Measurements from ENCODE around the gene GPR135. TPM values are rescaled to one million over a fixed set of nuclear protein-coding genes. Genes with fewer than 3 reads are reported as not detected.

The GPR135 gene
- total and polyA plus RNA-seq, 4 donors: 0.69 to 5.9 (median 2.8) TPM

DNA sequence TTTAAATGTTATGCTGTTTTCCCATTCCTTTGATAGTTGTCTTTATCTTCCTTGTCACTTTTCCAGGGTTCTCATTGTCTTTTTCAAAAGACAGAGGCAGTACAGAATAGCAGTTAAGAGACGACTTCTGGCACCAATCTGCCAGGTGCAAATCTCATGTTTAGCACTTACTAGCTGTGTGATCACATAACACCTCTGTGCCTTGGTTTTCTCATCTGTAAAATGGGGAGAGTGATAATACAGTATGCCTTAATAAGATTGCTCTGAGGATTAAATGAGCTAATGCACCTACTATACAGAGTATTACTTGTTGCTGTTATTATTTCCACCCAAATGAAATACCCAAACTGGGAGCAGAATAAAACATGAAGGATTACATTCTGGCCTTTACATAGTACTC, 4.8 kb downstream of the GPR135 start:
- Histone ChIP-seq H3K36me3 (ENCODE audit: control insufficient read depth in 4 of 4, insufficient read depth in 4 of 4, low read length in 4 of 4) (peaks cover 0 to 18% (median 8%) of the 10 kb centered on the region in 4 donors), H3K9ac (ENCODE audit: insufficient read depth in 1 of 2, low read length in 2 of 2) (no peak overlapping the region), H3K4me3 (no peak overlapping the region), H3K27ac (ENCODE audit: low read depth in 1 of 2, low read length in 1 of 2) (no peak overlapping the region), H3K4me1 (ENCODE audit: control insufficient read depth in 5 of 5, insufficient read depth in 5 of 5, low read length in 5 of 5) (peaks cover 0 to 8% (median 0%) of the 10 kb centered on the region in 5 donors), H3K27me3 (ENCODE audit: control insufficient read depth in 3 of 3, insufficient read depth in 3 of 3, low read length in 2 of 3) (peaks cover 0 to 3% (median 0%) of the 10 kb centered on the region in 3 donors), H3K9me3 (ENCODE audit: control insufficient read depth in 4 of 4, insufficient read depth in 3 of 4, low read length in 3 of 4) (no peaks in the 10 kb centered on the region)
- TF ChIP-seq, protein P1, sequence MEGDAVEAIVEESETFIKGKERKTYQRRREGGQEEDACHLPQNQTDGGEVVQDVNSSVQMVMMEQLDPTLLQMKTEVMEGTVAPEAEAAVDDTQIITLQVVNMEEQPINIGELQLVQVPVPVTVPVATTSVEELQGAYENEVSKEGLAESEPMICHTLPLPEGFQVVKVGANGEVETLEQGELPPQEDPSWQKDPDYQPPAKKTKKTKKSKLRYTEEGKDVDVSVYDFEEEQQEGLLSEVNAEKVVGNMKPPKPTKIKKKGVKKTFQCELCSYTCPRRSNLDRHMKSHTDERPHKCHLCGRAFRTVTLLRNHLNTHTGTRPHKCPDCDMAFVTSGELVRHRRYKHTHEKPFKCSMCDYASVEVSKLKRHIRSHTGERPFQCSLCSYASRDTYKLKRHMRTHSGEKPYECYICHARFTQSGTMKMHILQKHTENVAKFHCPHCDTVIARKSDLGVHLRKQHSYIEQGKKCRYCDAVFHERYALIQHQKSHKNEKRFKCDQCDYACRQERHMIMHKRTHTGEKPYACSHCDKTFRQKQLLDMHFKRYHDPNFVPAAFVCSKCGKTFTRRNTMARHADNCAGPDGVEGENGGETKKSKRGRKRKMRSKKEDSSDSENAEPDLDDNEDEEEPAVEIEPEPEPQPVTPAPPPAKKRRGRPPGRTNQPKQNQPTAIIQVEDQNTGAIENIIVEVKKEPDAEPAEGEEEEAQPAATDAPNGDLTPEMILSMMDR (IDR thresholded peaks at IDR 0.05; ENCODE audit: control extremely low read depth, extremely low read depth): no peak
- ATAC-seq (ENCODE audit: insufficient read depth, low FRiP score): no peak
- DNase-seq: no peak
- 92% methylated on average over 1 of the region's 1 CpG for WGBS, 2 donors

GRCh38 chr14:59458486-59458885, 6.7 kb downstream of the GPR135 start:
- Histone ChIP-seq H3K27me3 (ENCODE audit: control insufficient read depth in 3 of 3, insufficient read depth in 3 of 3, low read length in 2 of 3) (peaks cover 0 to 3% (median 0%) of the 10 kb centered on the region in 3 donors), H3K9me3 (ENCODE audit: control insufficient read depth in 4 of 4, insufficient read depth in 3 of 4, low read length in 3 of 4) (no peaks in the 10 kb centered on the region), H3K9ac (ENCODE audit: insufficient read depth in 1 of 2, low read length in 2 of 2) (no peak overlapping the region), H3K4me3 (no peak overlapping the region), H3K27ac (ENCODE audit: low read depth in 1 of 2, low read length in 1 of 2) (no peak overlapping the region), H3K36me3 (ENCODE audit: control insufficient read depth in 4 of 4, insufficient read depth in 4 of 4, low read length in 4 of 4) (peaks cover 0 to 18% (median 8%) of the 10 kb centered on the region in 4 donors), H3K4me1 (ENCODE audit: control insufficient read depth in 5 of 5, insufficient read depth in 5 of 5, low read length in 5 of 5) (peaks cover 0 to under 1% (median 0%) of the 10 kb centered on the region in 5 donors)
- TF ChIP-seq, protein P1 (IDR thresholded peaks at IDR 0.05; ENCODE audit: control extremely low read depth, extremely low read depth): no peak
- DNase-seq: no peak
- no peak for ATAC-seq (ENCODE audit: insufficient read depth, low FRiP score)
- WGBS, 2 donors: 93% methylated on average over 2 of the region's 2 CpGs

DNA sequence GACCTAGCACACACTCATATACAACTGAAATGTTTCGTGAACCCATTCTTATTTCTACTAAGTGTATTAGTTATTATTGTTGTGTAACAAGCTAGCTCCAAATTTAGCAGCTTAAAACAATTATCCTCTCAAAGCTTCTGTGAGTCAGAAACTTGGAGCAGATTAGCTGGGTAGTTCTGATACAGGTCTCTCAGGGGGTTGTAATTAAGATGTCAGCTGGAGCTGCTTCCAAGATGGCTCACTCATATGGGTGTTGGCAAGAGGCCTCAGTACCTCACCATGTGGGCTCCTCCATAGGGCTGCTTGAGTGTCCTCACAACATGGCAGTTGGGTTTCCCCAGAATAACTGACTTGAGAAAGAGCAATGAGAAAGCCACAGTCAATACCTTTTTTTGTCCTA, 9.8 kb downstream of the GPR135 start:
- Histone ChIP-seq H3K27ac (ENCODE audit: low read depth in 1 of 2, low read length in 1 of 2) (peak overlapping the region in 1 of 2 donors; percentile 7), H3K4me1 (ENCODE audit: control insufficient read depth in 5 of 5, insufficient read depth in 5 of 5, low read length in 5 of 5) (peaks cover 0 to 3% (median 0%) of the 10 kb centered on the region in 5 donors), H3K36me3 (ENCODE audit: control insufficient read depth in 4 of 4, insufficient read depth in 4 of 4, low read length in 4 of 4) (peaks cover 0 to 13% (median 5%) of the 10 kb centered on the region in 4 donors), H3K4me3 (no peak overlapping the region), H3K9ac (ENCODE audit: insufficient read depth in 1 of 2, low read length in 2 of 2) (no peak overlapping the region), H3K27me3 (ENCODE audit: control insufficient read depth in 3 of 3, insufficient read depth in 3 of 3, low read length in 2 of 3) (no peaks in the 10 kb centered on the region), H3K9me3 (ENCODE audit: control insufficient read depth in 4 of 4, insufficient read depth in 3 of 4, low read length in 3 of 4) (no peaks in the 10 kb centered on the region)
- DNase-seq: no peak
- TF ChIP-seq, protein P1 (IDR thresholded peaks at IDR 0.05; ENCODE audit: control extremely low read depth, extremely low read depth): no peak
- WGBS, 2 donors: 97 to 100% methylated on average over 1 of the region's 1 CpG
- ATAC-seq (ENCODE audit: insufficient read depth, low FRiP score): no peak

GRCh38 chr14:59454139-59454538, 11.0 kb downstream of the GPR135 start:
- peaks cover 0 to 11% (median 4%) of the 10 kb centered on the region in 4 donors for H3K36me3 ChIP-seq (ENCODE audit: control insufficient read depth in 4 of 4, insufficient read depth in 4 of 4, low read length in 4 of 4)
- 42 to 47% methylated on average over 2 of the region's 2 CpGs for WGBS, 2 donors
- H3K4me3 ChIP-seq: no peak overlapping the region
- DNase-seq (no peak), ATAC-seq (ENCODE audit: insufficient read depth, low FRiP score) (no peak)
- no peaks in the 10 kb centered on the region for H3K27me3 ChIP-seq (ENCODE audit: control insufficient read depth in 3 of 3, insufficient read depth in 3 of 3, low read length in 2 of 3)
- TF ChIP-seq, protein P1 (IDR thresholded peaks at IDR 0.05; ENCODE audit: control extremely low read depth, extremely low read depth): no peak
- peaks cover 0 to 3% (median 0%) of the 10 kb centered on the region in 5 donors for H3K4me1 ChIP-seq (ENCODE audit: control insufficient read depth in 5 of 5, insufficient read depth in 5 of 5, low read length in 5 of 5)
- peak overlapping the region in 1 of 2 donors; percentile 54 for H3K27ac ChIP-seq (ENCODE audit: low read depth in 1 of 2, low read length in 1 of 2)
- no peaks in the 10 kb centered on the region for H3K9me3 ChIP-seq (ENCODE audit: control insufficient read depth in 4 of 4, insufficient read depth in 3 of 4, low read length in 3 of 4)
- no peak overlapping the region for H3K9ac ChIP-seq (ENCODE audit: insufficient read depth in 1 of 2, low read length in 2 of 2)
